GM19438 (cell line): ENCODE measurements around the gene NFKB2.

ENCODE experiments used
- ATAC-seq: cut with Tn5 transposase; IDR thresholded peaks from one replicate; pipeline ENCODE4 v1.9.1; 2021; ENCODE audit warnings: low read depth; ENCODE audit not compliant: unreplicated experiment

Gene NFKB2

GRCh38 chr10:102407425-102408130 is 12.1 kb downstream of the NFKB2 start:
- ATAC-seq, result no peak

- no peak for ATAC-seq
Measured at GRCh38 chr10:102408131-102408727, 12.7 kb downstream of the NFKB2 start.

- no peak for ATAC-seq
Measured at GRCh38 chr10:102408728-102409603, 13.5 kb downstream of the NFKB2 start.

- no peak for ATAC-seq
Measured at GRCh38 chr10:102409604-102410428, 14.3 kb downstream of the NFKB2 start.

- no peak for ATAC-seq
Measured at GRCh38 chr10:102410429-102411073, 15.0 kb downstream of the NFKB2 start.

- ATAC-seq, result no peak
Measured at GRCh38 chr10:102411341-102412255, 16.1 kb downstream of the NFKB2 start.

GRCh38 chr10:102412293-102412692 is 16.8 kb downstream of the NFKB2 start:
- no peak for ATAC-seq

GRCh38 chr10:102413053-102413705 is 17.7 kb downstream of the NFKB2 start:
- ATAC-seq, result no peak

GRCh38 chr10:102413806-102414561 is 18.5 kb downstream of the NFKB2 start:
- no peak for ATAC-seq

- no peak for ATAC-seq
Measured at GRCh38 chr10:102414749-102415148, 19.2 kb downstream of the NFKB2 start.

GRCh38 chr10:102416283-102416682 is 20.8 kb downstream of the NFKB2 start:
- ATAC-seq, result no peak

- no peak for ATAC-seq
Measured at GRCh38 chr10:102416695-102417094, 21.2 kb downstream of the NFKB2 start.

- ATAC-seq, result no peak
Measured at GRCh38 chr10:102418622-102419268, 23.2 kb downstream of the NFKB2 start, which contains the start of gene PSD. Gene PSD, minus strand, starts transcription at chr10:102418785. Its CDS starts 1,747 bp downstream, at chr10:102417038.

GRCh38 chr10:102419269-102420180 is 24.0 kb downstream of the NFKB2 start:
- ATAC-seq, result no peak

GRCh38 chr10:102420181-102420713 is 24.7 kb downstream of the NFKB2 start:
- no peak for ATAC-seq
